HepG2 (cell line): ENCODE measurements around the gene RTP3. TPM values are rescaled to one million over a fixed set of nuclear protein-coding genes. Genes with fewer than 3 reads are reported as not detected.

Experiments
- ATAC-seq: fragments of 200-7000 bp; cut with Tn5 transposase; 3 replicates; pipeline ENCODE4 v1.9.1; 2020; ENCODE audit warnings: mild to moderate bottlenecking, moderate library complexity
- BruUV-seq: library from RNA; stranded (reverse); fragments of 400-500 nt; replicated peaks from 2 replicates; lab custom pipeline; 2021; lab: Mats Ljungman, UMichigan
- CTCF ChIA-PET: fragments of 300-600 bp; formaldehyde crosslinking; extraction: SDS; loops from one replicate; lab custom pipeline; 2021; ENCODE audit warnings: low total read pairs, inconsistent platforms, low intra/inter-chr PET ratio; lab: Yijun Ruan, JAX
- POLR2A ChIA-PET: fragments of 350-600 bp; sonication (Branson Sonifier 250); formaldehyde crosslinking; loops from one replicate; lab custom pipeline; 2020; ENCODE audit warnings: antibody characterized with exemption, inconsistent platforms; lab: Yijun Ruan, JAX
- DNase-seq: peaks from one replicate; pipeline ENCODE4 v3.0.0-alpha.2; 2015; ENCODE audit warnings: low spot score
- FAIRE-seq: peaks from 3 replicates; lab custom pipeline; 2011; peaks lifted over from hg19 to GRCh38; lab: Jason Lieb, UNC
- H2AFZ ChIP-seq: one replicate; pipeline ENCODE4 v1.6.1; 2011; ENCODE audit warnings: low read length, inconsistent platforms
- H3K27ac ChIP-seq: fragments of 300-600 bp; 3 replicates; pipeline ENCODE4 v1.8.0; 2011; ENCODE audit warnings: mixed run types, mild to moderate bottlenecking, mixed read lengths, low read length, inconsistent platforms; ENCODE audit not compliant: insufficient read depth; ENCODE audit errors: extremely low read length
- H3K27me3 ChIP-seq, 2 experiments: fragments of 200-600 bp in 1 of 2; 2 replicates in 1 of 2; 3 replicates in 1 of 2; pipeline versions ENCODE4 v1.6.0 to v1.8.0; 2011; ENCODE audit warnings: low read length in 2 of 2, mild to moderate bottlenecking in 2 of 2, moderate library complexity in 2 of 2, inconsistent platforms in 1 of 2; ENCODE audit not compliant: insufficient read depth in 2 of 2, control insufficient read depth in 1 of 2
- H3K36me3 ChIP-seq, 2 experiments: fragments of 200-600 bp in 1 of 2; replicated peaks in 1 of 2; 2 replicates in 1 of 2; 3 replicates in 1 of 2; pipeline versions ENCODE4 v1.5.1 to v1.8.0; 2011; ENCODE audit warnings: low read length in 2 of 2, inconsistent platforms in 1 of 2; ENCODE audit not compliant: insufficient read depth in 2 of 2, control insufficient read depth in 1 of 2
- H3K4me1 ChIP-seq: 2 replicates; pipeline ENCODE4 v1.5.1; 2012; ENCODE audit warnings: low read length, inconsistent platforms; ENCODE audit not compliant: insufficient read depth
- H3K4me2 ChIP-seq: 2 replicates; pipeline ENCODE4 v1.6.0; 2011; ENCODE audit warnings: low read depth, low read length, inconsistent platforms
- H3K4me3 ChIP-seq, 3 experiments: fragments of 200-600 bp in 1 of 3; sonication (generic), shearing (Covaris generic) in 1 of 3; replicated peaks in 1 of 3; 2 replicates each; pipeline ENCODE4 v1.5.1; 2011 to 2016; ENCODE audit warnings: low read length in 3 of 3, inconsistent platforms in 2 of 3, low read depth in 2 of 3, mild to moderate bottlenecking in 2 of 3, control low read depth in 1 of 3, mixed read lengths in 1 of 3; ENCODE audit not compliant: insufficient read depth in 1 of 3
- H3K79me2 ChIP-seq: one replicate; pipeline ENCODE4 v1.6.1; 2011; ENCODE audit warnings: low read length, inconsistent platforms; ENCODE audit not compliant: insufficient read depth
- H3K9ac ChIP-seq: 2 replicates; pipeline ENCODE4 v1.6.0; 2011; ENCODE audit warnings: mild to moderate bottlenecking, low read depth, low read length, inconsistent platforms; ENCODE audit not compliant: insufficient read depth
- H3K9me3 ChIP-seq: 2 replicates; pipeline ENCODE4 v1.5.1; 2012; ENCODE audit warnings: mild to moderate bottlenecking, low read length
- H4K20me1 ChIP-seq: 2 replicates; pipeline ENCODE4 v1.6.0; 2011; ENCODE audit warnings: inconsistent platforms, mild to moderate bottlenecking, low read length, moderate library complexity; ENCODE audit not compliant: insufficient read depth
- ATM ChIP-seq: fragments of 450-650 bp; IDR thresholded peaks from 2 replicates; pipeline ENCODE4 v1.7.1; 2017; ENCODE audit warnings: mild to moderate bottlenecking, borderline replicate concordance
- EEA1 ChIP-seq: sonication (generic); formaldehyde crosslinking; IDR thresholded peaks from 2 replicates; pipeline ENCODE4 v1.5.1; 2020; ENCODE audit warnings: mild to moderate bottlenecking, missing genetic modification reagents, borderline replicate concordance
- GLI4 ChIP-seq: sonication (generic); formaldehyde crosslinking; IDR thresholded peaks from 2 replicates; pipeline ENCODE4 v1.5.1; 2020; ENCODE audit warnings: missing genetic modification reagents, mild to moderate bottlenecking, moderate library complexity, borderline replicate concordance
- HNRNPUL1 ChIP-seq: fragments of 200-400 bp; formaldehyde crosslinking; IDR thresholded peaks from 2 replicates; pipeline ENCODE4 v1.6.1; 2017; ENCODE audit warnings: low read depth, mild to moderate bottlenecking, low read length, moderate library complexity
- IRF9 ChIP-seq: sonication (generic); formaldehyde crosslinking; IDR thresholded peaks from 2 replicates; pipeline ENCODE4 v1.8.0; 2022; ENCODE audit warnings: missing genetic modification reagents, mild to moderate bottlenecking, borderline replicate concordance
- ZC3H4 ChIP-seq: sonication (generic); formaldehyde crosslinking; IDR thresholded peaks from 2 replicates; pipeline ENCODE4 v1.4.0; 2020; ENCODE audit warnings: missing genetic modification reagents, borderline replicate concordance
- ZNF253 ChIP-seq: sonication (generic); formaldehyde crosslinking; IDR thresholded peaks from 2 replicates; pipeline ENCODE4 v1.8.0; 2022; ENCODE audit warnings: mild to moderate bottlenecking, missing genetic modification reagents, borderline replicate concordance
- ZNF281 ChIP-seq: sonication (generic); formaldehyde crosslinking; IDR thresholded peaks from 2 replicates; pipeline ENCODE4 v1.4.0; 2020; ENCODE audit warnings: missing genetic modification reagents, borderline replicate concordance
- ZNF569 ChIP-seq: sonication (generic); formaldehyde crosslinking; IDR thresholded peaks from 2 replicates; pipeline ENCODE4 v1.5.0; 2020; ENCODE audit warnings: mild to moderate bottlenecking, missing genetic modification reagents, moderate library complexity, borderline replicate concordance
- ZNF605 ChIP-seq: sonication (generic); formaldehyde crosslinking; IDR thresholded peaks from 2 replicates; pipeline ENCODE4 v1.8.0; 2022; ENCODE audit warnings: mild to moderate bottlenecking, missing genetic modification reagents
- ZNF652 ChIP-seq: IDR thresholded peaks from 2 replicates; pipeline ENCODE4 v1.6.1; 2016; ENCODE audit warnings: low read depth, borderline replicate concordance
- WGBS: methylation state at CpG from one replicate; pipeline ENCODE4 v1.1.6; 2017; ENCODE audit warnings: low lambda C conversion rate; 5-methylcytosine and 5-hydroxymethylcytosine counted together
- in situ Hi-C: cut with HindIII; loops from 2 replicates; pipeline ENCODE4 v1.10.0; 2017; ENCODE audit warnings: low pct_unique_long_range_greater_than_20kb; ENCODE audit not compliant: extremely low pct_ligation_motif_present
- intact Hi-C: fragments of 100-400 bp; cut with micrococcal nuclease; formaldehyde crosslinking; loops from one replicate; pipeline ENCODE4 v1.10.0; 2022; ENCODE audit not compliant: unreplicated experiment
- polyA plus RNA-seq, 8 experiments: library from polyadenylated mRNA; depleted of rRNA in 3 of 8; stranded (reverse) in 7 of 8; unstranded in 1 of 8; fragments of >200 nt; fragmentation: Illumina TruSeq in 4 of 8; extraction: Trizol in 4 of 8; gene quantifications; 2 replicates each; pipeline versions ENCODE4 v1.2.1 to v1.2.3, GENCODE V29; 2011 to 2016; ENCODE audit warnings: low read depth in 4 of 8, missing spikeins in 1 of 8, mixed read lengths in 1 of 8; ENCODE audit not compliant: insufficient read depth in 1 of 8
- total RNA-seq, 5 experiments: library from RNA; depleted of rRNA; stranded (reverse); fragments of >200 nt; fragmentation: Illumina TruSeq; extraction: Trizol; gene quantifications; 2 replicates each; pipeline ENCODE4 v1.2.3, GENCODE V29; 2016; ENCODE audit warnings: low read depth in 1 of 5

Gene RTP3
- total and polyA plus RNA-seq, 2 of the 13 experiments (the other 11 are each of a cell fraction or from before 2014, with no cell fraction given), result 0.09 TPM; not detected in 1

GRCh38 chr3:46491089-46492070, 6.4 kb upstream of the RTP3 start:
- Histone ChIP-seq H3K4me2 (no peak overlapping the region), H3K4me1 (no peaks in the 10 kb centered on the region; the same call in 1 of the 2 replicates), H3K79me2 (no peaks in the 10 kb centered on the region), H3K4me3 (no peak overlapping the region), H3K9me3 (no peaks in the 10 kb centered on the region), H3K9ac (no peak overlapping the region), H3K27ac (no peak overlapping the region), H3K36me3 (no peaks in the 10 kb centered on the region), H4K20me1 (no peaks in the 10 kb centered on the region), H3K27me3 (no peaks in the 10 kb centered on the region; a peak in 1 of 5 replicates), H2AFZ (no peak overlapping the region)
- in situ Hi-C loops, result loop anchor here (5.0 kb wide), 1 partner anchor 66 kb away; no protein-coding TSS in a partner anchor
- intact Hi-C loops, result no loop called here
- FAIRE-seq (no peak), DNase-seq (no peak), ATAC-seq (no peak)
- POLR2A ChIA-PET, result no interaction called here
- 8% methylated on average over 8 of the region's 11 CpGs for WGBS
- BruUV-seq, result no TSS peak
- TF ChIP-seq EEA1 (CRISPR knock-in tag) (no peak), ZNF652 (CRISPR knock-in tag) (no peak)
- CTCF ChIA-PET, result interaction anchor here (1.9 kb wide), 1 partner anchor 67 kb away, joined by 4 read pairs; no protein-coding TSS in a partner anchor

DNA sequence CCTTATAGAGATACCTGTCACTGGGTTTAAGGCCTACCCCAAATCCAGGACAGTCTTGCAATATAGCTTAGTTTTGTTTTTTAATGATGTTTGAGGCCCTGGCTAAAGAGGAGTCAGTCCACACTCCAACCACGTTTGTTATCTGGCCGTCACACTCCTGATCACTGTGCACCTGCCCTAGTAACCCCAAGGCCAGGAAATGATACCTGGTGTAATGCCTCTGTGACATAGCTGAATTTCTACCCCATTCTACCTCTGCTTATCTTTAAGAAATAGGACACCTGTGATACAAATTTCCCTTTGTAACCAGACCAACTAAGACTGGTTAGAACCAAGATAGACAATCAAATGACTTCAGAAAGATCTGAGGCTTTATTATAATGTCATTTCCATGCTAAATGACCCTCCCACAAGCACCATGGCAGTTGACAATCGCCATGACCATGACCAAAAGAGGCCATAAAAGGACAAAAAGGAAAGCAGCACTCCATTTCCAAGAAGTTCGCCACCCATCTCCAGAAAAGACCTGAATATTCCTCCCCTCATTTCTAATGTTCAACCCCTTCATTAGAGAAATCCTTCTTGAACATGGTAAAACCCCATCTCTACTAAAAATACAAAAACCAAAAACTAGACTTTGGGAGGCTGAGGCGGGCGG, 4.8 kb upstream of the RTP3 start:
- Histone ChIP-seq H3K79me2 (no peaks in the 10 kb centered on the region), H3K27ac (no peak overlapping the region), H2AFZ (no peak overlapping the region), H3K36me3 (no peaks in the 10 kb centered on the region), H3K4me1 (peaks cover 13% of the 10 kb centered on the region), H3K4me3 (no peak overlapping the region), H3K9ac (no peak overlapping the region), H4K20me1 (0 out of 2 replicates have a peak, but pooled peaks cover 3% of the 10 kb centered on the region), H3K9me3 (no peaks in the 10 kb centered on the region), H3K4me2 (no peak overlapping the region), H3K27me3 (no peaks in the 10 kb centered on the region; a peak in 1 of 5 replicates)
- in situ Hi-C loops, result loop anchor here (5.0 kb wide), 1 partner anchor 64 kb away; no protein-coding TSS in a partner anchor
- 48% methylated on average over 6 of the region's 6 CpGs for WGBS
- intact Hi-C loops, result no loop called here
- DNase-seq (no peak), FAIRE-seq (no peak), ATAC-seq (no peak)
- ChIA-PET POLR2A (no interaction called here), CTCF (no interaction called here)
- no TSS peak for BruUV-seq
- no peak for TF ChIP-seq ZC3H4 (CRISPR knock-in tag)
- no peak for TF ChIP-seq GLI4 (CRISPR knock-in tag)
- no peak for TF ChIP-seq ZNF281 (CRISPR knock-in tag)
- TF ChIP-seq IRF9, result no peak
- no peak for TF ChIP-seq HNRNPUL1
- TF ChIP-seq ZNF253 (CRISPR knock-in tag), result no peak
- no peak for TF ChIP-seq ATM
- TF ChIP-seq ZNF605 (CRISPR knock-in tag), result no peak
- no peak for TF ChIP-seq ZNF569 (CRISPR knock-in tag)
